ENCODE results near the gene HSPA12A.

The HSPA12A gene

DNA sequence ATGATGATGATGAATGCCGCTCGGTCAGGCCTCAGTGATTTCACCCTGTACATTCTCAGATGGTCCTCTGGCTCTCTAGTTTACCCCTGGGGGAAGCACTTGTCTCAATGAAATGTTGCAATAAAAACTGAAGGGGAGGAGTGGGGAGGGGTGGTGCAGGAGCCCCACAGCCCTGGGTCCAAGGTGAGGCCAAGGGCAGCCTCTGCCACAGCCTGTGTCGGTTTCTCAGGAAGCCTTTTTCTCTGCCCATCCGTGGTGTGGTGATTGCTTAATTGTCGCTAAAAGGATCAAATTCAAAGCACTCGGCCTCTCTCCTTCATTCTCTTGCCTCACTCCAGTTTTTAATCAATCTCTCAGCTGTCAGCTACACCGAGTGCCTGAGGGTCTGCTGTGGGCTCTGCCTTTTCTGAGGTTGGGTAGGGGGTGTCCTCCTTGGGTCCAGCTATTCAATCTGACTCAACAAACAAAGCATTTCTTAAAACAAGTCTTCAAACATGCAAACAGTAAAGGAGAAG, 39.1 kb upstream of the HSPA12A start:
- TF ChIP-seq EP300 (IDR thresholded peaks at IDR 0.05; ENCODE audit: borderline replicate concordance) (no peak), TCF12 (IDR thresholded peaks at IDR 0.05; ENCODE audit: low read depth) (no peak), NFIC (IDR thresholded peaks at IDR 0.05) (no peak), RAD21 (IDR thresholded peaks at IDR 0.05; ENCODE audit: low read depth) (no peak), TAF1 (IDR thresholded peaks at IDR 0.05; ENCODE audit: low read depth) (no peak), CREB1 (IDR thresholded peaks at IDR 0.05; ENCODE audit: low read depth) (no peak), MAX (IDR thresholded peaks at IDR 0.05) (no peak), CEBPB (IDR thresholded peaks at IDR 0.05) (no peak), YY1 (IDR thresholded peaks at IDR 0.05; ENCODE audit: low read depth) (no peak), FOXM1 (IDR thresholded peaks at IDR 0.05; ENCODE audit: borderline replicate concordance, low read depth) (no peak), USF1 (IDR thresholded peaks at IDR 0.05) (no peak), ZBTB7A (IDR thresholded peaks at IDR 0.05; ENCODE audit: low read depth) (no peak), EGR1 (IDR thresholded peaks at IDR 0.05) (no peak), TEAD4 (IDR thresholded peaks at IDR 0.05) (no peak)
- TF ChIP-seq, protein P1, sequence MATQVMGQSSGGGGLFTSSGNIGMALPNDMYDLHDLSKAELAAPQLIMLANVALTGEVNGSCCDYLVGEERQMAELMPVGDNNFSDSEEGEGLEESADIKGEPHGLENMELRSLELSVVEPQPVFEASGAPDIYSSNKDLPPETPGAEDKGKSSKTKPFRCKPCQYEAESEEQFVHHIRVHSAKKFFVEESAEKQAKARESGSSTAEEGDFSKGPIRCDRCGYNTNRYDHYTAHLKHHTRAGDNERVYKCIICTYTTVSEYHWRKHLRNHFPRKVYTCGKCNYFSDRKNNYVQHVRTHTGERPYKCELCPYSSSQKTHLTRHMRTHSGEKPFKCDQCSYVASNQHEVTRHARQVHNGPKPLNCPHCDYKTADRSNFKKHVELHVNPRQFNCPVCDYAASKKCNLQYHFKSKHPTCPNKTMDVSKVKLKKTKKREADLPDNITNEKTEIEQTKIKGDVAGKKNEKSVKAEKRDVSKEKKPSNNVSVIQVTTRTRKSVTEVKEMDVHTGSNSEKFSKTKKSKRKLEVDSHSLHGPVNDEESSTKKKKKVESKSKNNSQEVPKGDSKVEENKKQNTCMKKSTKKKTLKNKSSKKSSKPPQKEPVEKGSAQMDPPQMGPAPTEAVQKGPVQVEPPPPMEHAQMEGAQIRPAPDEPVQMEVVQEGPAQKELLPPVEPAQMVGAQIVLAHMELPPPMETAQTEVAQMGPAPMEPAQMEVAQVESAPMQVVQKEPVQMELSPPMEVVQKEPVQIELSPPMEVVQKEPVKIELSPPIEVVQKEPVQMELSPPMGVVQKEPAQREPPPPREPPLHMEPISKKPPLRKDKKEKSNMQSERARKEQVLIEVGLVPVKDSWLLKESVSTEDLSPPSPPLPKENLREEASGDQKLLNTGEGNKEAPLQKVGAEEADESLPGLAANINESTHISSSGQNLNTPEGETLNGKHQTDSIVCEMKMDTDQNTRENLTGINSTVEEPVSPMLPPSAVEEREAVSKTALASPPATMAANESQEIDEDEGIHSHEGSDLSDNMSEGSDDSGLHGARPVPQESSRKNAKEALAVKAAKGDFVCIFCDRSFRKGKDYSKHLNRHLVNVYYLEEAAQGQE (IDR thresholded peaks at IDR 0.05; ENCODE audit: low read depth) = no peak

GRCh38 chr10:116780691-116781205, 38.4 kb upstream of the HSPA12A start:
- no peak for TF ChIP-seq CEBPB (IDR thresholded peaks at IDR 0.05)

DNA sequence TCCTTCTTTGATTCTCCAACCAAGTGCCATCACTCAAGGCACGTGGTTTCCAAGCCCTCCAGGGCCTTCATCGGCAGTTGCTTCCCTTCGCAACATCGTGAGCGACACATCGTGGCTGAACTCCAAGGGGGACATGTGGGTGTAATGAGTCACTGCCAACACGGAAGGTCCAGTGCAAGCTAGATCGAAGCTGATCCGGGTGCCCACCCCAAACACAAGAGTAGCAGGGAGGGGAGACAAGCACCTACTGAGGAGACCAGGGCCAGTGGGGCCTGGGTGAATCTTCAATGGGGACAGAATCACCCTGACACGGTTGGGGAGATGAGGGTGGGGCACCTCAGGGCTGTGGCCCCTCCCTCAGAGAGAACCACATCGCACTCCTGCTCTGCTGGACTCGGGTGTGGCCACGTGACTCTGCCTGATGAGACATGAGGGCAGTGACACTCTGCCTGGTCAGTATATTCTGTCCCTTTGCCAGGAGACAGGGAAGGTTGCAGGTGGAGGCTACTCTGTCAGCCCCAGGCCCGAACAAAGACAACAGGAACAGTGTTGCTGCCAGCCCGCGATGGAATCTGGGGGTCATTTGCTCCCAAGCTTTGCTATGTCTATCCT, 36.8 kb upstream of the HSPA12A start:
- TF ChIP-seq EGR1 (IDR thresholded peaks at IDR 0.05) (no peak), USF1 (IDR thresholded peaks at IDR 0.05) (peak; percentile 75), MAX (IDR thresholded peaks at IDR 0.05) (no peak)
- TF ChIP-seq, protein P1 (IDR thresholded peaks at IDR 0.05; ENCODE audit: low read depth) = no peak

DNA sequence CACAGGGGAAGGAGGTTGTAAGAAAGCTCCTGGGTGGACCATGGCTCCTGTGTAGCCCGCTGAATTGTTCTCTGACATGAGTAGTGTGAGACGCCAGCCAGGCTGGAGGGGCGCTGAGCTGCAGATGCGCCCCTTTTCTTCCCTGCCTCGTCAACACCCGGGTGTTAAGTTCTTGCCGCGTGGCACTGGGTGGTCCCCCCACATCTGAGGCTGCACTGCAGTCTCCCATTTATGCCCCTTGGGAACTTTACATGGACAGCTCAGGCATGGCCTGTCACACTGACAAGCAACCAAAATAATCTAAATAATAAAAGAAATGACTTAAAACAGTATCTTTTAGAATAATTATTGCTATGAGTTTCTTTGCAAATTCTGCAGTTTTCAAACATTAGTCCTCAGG, 34.6 kb upstream of the HSPA12A start:
- TF ChIP-seq FOXM1 (IDR thresholded peaks at IDR 0.05; ENCODE audit: borderline replicate concordance, low read depth) (no peak), EGR1 (IDR thresholded peaks at IDR 0.05) (no peak), CEBPB (IDR thresholded peaks at IDR 0.05) (no peak), YY1 (IDR thresholded peaks at IDR 0.05; ENCODE audit: low read depth) (no peak), ZBTB7A (IDR thresholded peaks at IDR 0.05; ENCODE audit: low read depth) (no peak), TCF12 (IDR thresholded peaks at IDR 0.05; ENCODE audit: low read depth) (no peak)

GRCh38 chr10:116775488-116776400, 33.4 kb upstream of the HSPA12A start:
- no peak for TF ChIP-seq NFIC (IDR thresholded peaks at IDR 0.05)
- TF ChIP-seq TCF12 (IDR thresholded peaks at IDR 0.05; ENCODE audit: low read depth) = no peak
- no peak for TF ChIP-seq EGR1 (IDR thresholded peaks at IDR 0.05)
- no peak for TF ChIP-seq YY1 (IDR thresholded peaks at IDR 0.05; ENCODE audit: low read depth)

- peak; percentile 29; the same call in 1 of the 2 replicates for TF ChIP-seq TEAD4 (IDR thresholded peaks at IDR 0.05)
- peak; percentile 70; the same call in 1 of the 2 replicates for TF ChIP-seq TCF12 (IDR thresholded peaks at IDR 0.05; ENCODE audit: low read depth)
- TF ChIP-seq ZBTB7A (IDR thresholded peaks at IDR 0.05; ENCODE audit: low read depth) = peak; percentile 61; the same call in 1 of the 2 replicates
- TF ChIP-seq FOXM1 (IDR thresholded peaks at IDR 0.05; ENCODE audit: borderline replicate concordance, low read depth) = no peak
- peak; percentile 79 for TF ChIP-seq USF1 (IDR thresholded peaks at IDR 0.05)
- TF ChIP-seq EP300 (IDR thresholded peaks at IDR 0.05; ENCODE audit: borderline replicate concordance) = 0 out of 2 replicates have a peak, but pooled peaks have one; percentile 20
Observed at GRCh38 chr10:116774728-116775151, 32.4 kb upstream of the HSPA12A start.
